Endothelial cell of umbilical vein (primary cell): ENCODE data around the gene THSD8.

Source experiments
- EZH2 ChIP-seq: IDR thresholded peaks from 2 replicates; pipeline ENCODE4 v1.6.1; 2012; ENCODE audit warnings: borderline replicate concordance, low read depth, mild to moderate bottlenecking, moderate library complexity, low read length, inconsistent platforms; ENCODE audit not compliant: severe bottlenecking
- FOS ChIP-seq: IDR thresholded peaks from 2 replicates; pipeline ENCODE4 v1.6.1; 2011; ENCODE audit warnings: mild to moderate bottlenecking, low read length, moderate library complexity, borderline replicate concordance; ENCODE audit not compliant: insufficient read depth
- GATA2 ChIP-seq: IDR thresholded peaks from 2 replicates; pipeline ENCODE4 v1.7.0; 2011; ENCODE audit warnings: low read depth, mild to moderate bottlenecking, moderate library complexity, mixed read lengths, low read length; ENCODE audit not compliant: insufficient read length, insufficient read depth
- MYC ChIP-seq: IDR thresholded peaks from one replicate; pipeline ENCODE4 v1.6.1; 2011; ENCODE audit warnings: mild to moderate bottlenecking, low read depth, low read length
- POLR2A ChIP-seq: IDR thresholded peaks from 2 replicates; pipeline ENCODE4 v1.6.1; 2012; ENCODE audit warnings: low read depth, mild to moderate bottlenecking, control low read depth, low read length
- POLR2AphosphoS5 ChIP-seq: IDR thresholded peaks from 2 replicates; pipeline ENCODE4 v1.6.1; 2012; ENCODE audit warnings: low read depth, mild to moderate bottlenecking, control low read depth, low read length, moderate library complexity; ENCODE audit not compliant: insufficient read depth
- TF ChIP-seq, protein P1 (sequence below), 2 donors: IDR thresholded peaks; 1 replicate in 1 of 2; 2 replicates in 1 of 2; pipeline ENCODE4 v1.5.1; 2011; ENCODE audit warnings: low read length in 2 of 2, mild to moderate bottlenecking in 2 of 2, moderate library complexity in 2 of 2, control low read depth in 1 of 2, inconsistent platforms in 1 of 2, low read depth in 1 of 2; ENCODE audit not compliant: insufficient read depth in 1 of 2; ENCODE audit errors: extremely low read depth in 1 of 2
- TF ChIP-seq, protein P2 (sequence below): IDR thresholded peaks from 2 replicates; pipeline ENCODE4 v1.6.1; 2011; ENCODE audit not compliant: insufficient read depth, insufficient read length

- TF ChIP-seq, protein P1, sequence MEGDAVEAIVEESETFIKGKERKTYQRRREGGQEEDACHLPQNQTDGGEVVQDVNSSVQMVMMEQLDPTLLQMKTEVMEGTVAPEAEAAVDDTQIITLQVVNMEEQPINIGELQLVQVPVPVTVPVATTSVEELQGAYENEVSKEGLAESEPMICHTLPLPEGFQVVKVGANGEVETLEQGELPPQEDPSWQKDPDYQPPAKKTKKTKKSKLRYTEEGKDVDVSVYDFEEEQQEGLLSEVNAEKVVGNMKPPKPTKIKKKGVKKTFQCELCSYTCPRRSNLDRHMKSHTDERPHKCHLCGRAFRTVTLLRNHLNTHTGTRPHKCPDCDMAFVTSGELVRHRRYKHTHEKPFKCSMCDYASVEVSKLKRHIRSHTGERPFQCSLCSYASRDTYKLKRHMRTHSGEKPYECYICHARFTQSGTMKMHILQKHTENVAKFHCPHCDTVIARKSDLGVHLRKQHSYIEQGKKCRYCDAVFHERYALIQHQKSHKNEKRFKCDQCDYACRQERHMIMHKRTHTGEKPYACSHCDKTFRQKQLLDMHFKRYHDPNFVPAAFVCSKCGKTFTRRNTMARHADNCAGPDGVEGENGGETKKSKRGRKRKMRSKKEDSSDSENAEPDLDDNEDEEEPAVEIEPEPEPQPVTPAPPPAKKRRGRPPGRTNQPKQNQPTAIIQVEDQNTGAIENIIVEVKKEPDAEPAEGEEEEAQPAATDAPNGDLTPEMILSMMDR (IDR thresholded peaks at IDR 0.05; ENCODE audit: extremely low read depth in 1 of 2, insufficient read depth in 1 of 2, low read depth in 1 of 2, low read length in 2 of 2), result no peak
- TF ChIP-seq POLR2AphosphoS5 (no peak), EZH2 (no peak), GATA2 (no peak), MYC (no peak), POLR2A (no peak), FOS (no peak)
- TF ChIP-seq, protein P2, sequence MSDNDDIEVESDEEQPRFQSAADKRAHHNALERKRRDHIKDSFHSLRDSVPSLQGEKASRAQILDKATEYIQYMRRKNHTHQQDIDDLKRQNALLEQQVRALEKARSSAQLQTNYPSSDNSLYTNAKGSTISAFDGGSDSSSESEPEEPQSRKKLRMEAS, result no peak
These were observed 4.7 kb upstream of the THSD8 start for GRCh38 chr19:12797141-12797587.
